Stimulated activated naive B cell treated with anti-CD40 and anti-IgM and Interleukin-4, amounts not matched to agents 10 μg/mL and 1 μg/mL and 100 μg/mL, for 72 hours (primary cell): ENCODE data around the gene FOXP1.

Experiments
- ATAC-seq, 2 donors: fragments of 150-1000 bp; cut with Tn5 transposase; replicated peaks; 2 replicates each; pipeline ENCODE4 v1.10.0; 2021; ENCODE audit warnings: moderate library complexity in 1 of 2
- DNase-seq: peaks from one replicate; pipeline ENCODE4 v3.0.0; 2021
- H3K27ac Mint-ChIP-seq: one replicate; pipeline ENCODE4 v1.8.0; 2022; ENCODE audit warnings: mild to moderate bottlenecking, mixed read lengths
- H3K27me3 Mint-ChIP-seq, 2 donors: one replicate each; pipeline ENCODE4 v1.8.0; 2022; ENCODE audit warnings: mixed read lengths in 2 of 2
- H3K36me3 Mint-ChIP-seq, 2 donors: one replicate each; pipeline ENCODE4 v1.8.0; 2022; ENCODE audit warnings: mixed read lengths in 2 of 2, mild to moderate bottlenecking in 1 of 2
- H3K4me1 Mint-ChIP-seq, 2 donors: one replicate each; pipeline ENCODE4 v1.8.0; 2022; ENCODE audit warnings: mixed read lengths in 2 of 2, mild to moderate bottlenecking in 1 of 2
- H3K4me3 Mint-ChIP-seq, 2 donors: one replicate each; pipeline ENCODE4 v1.8.0; 2022; ENCODE audit warnings: mild to moderate bottlenecking in 2 of 2, mixed read lengths in 2 of 2, moderate library complexity in 1 of 2
- H3K9me3 Mint-ChIP-seq, 2 donors: one replicate each; pipeline ENCODE4 v1.8.0; 2022; ENCODE audit warnings: mixed read lengths in 2 of 2, mild to moderate bottlenecking in 1 of 2

Gene FOXP1

DNA sequence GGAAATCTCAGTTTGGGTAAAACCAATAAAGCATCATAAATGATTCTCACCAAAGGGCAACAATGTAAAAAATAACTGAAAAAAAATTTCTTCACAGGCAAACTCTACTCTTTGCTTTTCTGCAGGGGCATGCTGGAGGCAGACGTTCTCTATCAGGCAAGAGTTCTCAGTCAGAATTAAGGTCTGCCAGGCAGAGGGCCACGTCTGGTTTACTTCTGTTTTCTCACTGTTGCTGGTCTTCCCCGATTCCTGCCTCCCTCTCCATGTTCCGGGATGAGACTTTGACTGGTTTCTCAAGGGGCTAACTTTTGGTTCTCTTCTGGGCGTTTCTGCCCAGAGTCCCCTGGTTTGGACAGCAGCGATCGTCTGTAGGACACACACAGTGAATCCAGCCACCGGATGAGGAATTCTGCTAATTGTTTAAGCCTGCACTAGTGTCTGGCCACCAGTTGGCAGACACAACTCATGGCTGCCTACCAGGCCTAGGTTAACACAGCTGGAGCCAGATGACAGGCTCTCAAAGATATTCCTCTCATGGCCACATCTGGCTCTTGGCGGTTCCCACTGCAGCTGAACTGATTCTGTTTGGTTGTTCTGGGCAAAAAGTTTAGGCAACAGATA lies 273.1 kb downstream of the FOXP1 start:
- Mint-ChIP-seq H3K4me3 (peak overlapping the region; percentile 41 to 51), H3K9me3 (no peaks in the 10 kb centered on the region), H3K36me3 (peaks cover 3 to 12% of the 10 kb centered on the region in 2 donors), H3K27me3 (no peaks in the 10 kb centered on the region), H3K27ac (peak overlapping the region; percentile 78), H3K4me1 (peaks cover 33 to 68% of the 10 kb centered on the region in 2 donors)
- ATAC-seq (peak; percentile 42 to 57), DNase-seq (no peak)

DNA sequence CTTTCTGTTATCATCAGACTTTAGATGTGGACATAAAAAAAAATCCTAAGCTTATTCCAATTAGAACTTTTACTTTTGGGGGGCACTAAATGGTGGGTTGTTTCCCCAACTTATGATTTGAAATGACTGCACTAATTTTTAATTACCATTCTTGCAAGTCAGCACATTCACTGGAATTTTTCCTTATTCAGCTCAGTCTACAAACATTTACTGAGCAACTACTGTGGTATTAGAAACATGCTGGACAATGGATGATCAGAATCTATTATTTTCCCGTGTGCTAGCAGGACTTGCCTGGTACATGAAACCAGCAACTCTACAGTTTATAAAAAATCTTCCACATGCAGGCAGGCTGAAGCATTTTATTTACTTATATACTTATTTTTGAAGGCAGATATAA lies 273.6 kb downstream of the FOXP1 start:
- peaks cover 8 to 18% of the 10 kb centered on the region in 2 donors for H3K36me3 Mint-ChIP-seq
- ATAC-seq (no peak), DNase-seq (no peak)
- H3K4me3 Mint-ChIP-seq = peak overlapping the region in 1 of 2 donors; percentile 16
- H3K27ac Mint-ChIP-seq = no peak overlapping the region
- peaks cover 33 to 68% of the 10 kb centered on the region in 2 donors for H3K4me1 Mint-ChIP-seq
- no peaks in the 10 kb centered on the region for H3K9me3 Mint-ChIP-seq
- H3K27me3 Mint-ChIP-seq = no peaks in the 10 kb centered on the region

DNA sequence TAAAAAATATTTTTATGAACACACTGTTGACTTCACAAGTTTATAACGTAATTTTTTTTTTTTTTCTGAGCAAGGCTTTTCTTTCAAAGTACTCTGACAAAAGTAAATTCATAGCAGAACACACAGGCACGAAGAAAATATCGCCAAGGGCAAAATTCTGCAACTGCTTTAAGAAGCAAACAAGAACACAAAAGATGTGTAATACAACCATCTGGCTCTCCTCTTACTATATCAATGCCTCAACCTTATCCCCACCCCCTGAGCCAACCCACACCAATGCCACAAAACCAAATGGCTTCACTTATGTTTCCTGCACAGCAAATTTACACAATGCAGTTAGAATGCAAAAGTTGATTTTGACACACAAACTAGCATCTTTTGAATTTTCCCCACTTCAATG lies 274.2 kb downstream of the FOXP1 start:
- H3K4me1 Mint-ChIP-seq = peaks cover 33 to 68% of the 10 kb centered on the region in 2 donors
- no peaks in the 10 kb centered on the region for H3K9me3 Mint-ChIP-seq
- ATAC-seq = no peak
- H3K27me3 Mint-ChIP-seq = no peaks in the 10 kb centered on the region
- H3K27ac Mint-ChIP-seq = no peak overlapping the region
- H3K36me3 Mint-ChIP-seq = peaks cover 10 to 20% of the 10 kb centered on the region in 2 donors
- DNase-seq = no peak
- H3K4me3 Mint-ChIP-seq = peak overlapping the region in 1 of 2 donors; percentile 16

DNA sequence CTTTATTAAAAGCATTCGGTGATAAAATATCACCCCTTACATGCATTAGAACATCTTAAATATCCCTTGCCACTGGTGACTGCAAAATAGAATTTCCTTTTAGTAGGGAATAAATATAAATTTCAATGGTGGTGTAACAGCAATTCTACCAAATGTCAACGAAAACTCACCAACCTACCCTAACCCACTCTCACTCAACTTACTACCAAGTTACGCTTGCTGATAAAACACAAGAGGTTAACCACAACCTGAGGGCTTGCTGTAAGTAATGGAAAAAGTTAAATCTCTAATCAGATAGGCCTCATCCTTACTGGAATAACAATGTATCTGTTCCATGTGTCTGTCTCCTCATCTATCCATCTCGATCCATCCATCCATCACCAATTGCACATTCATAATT lies 274.7 kb downstream of the FOXP1 start:
- no peak overlapping the region for H3K27ac Mint-ChIP-seq
- H3K9me3 Mint-ChIP-seq = no peaks in the 10 kb centered on the region
- DNase-seq = no peak
- H3K4me3 Mint-ChIP-seq = no peak overlapping the region
- H3K4me1 Mint-ChIP-seq = peaks cover 38 to 73% of the 10 kb centered on the region in 2 donors
- peaks cover 11 to 24% of the 10 kb centered on the region in 2 donors for H3K36me3 Mint-ChIP-seq
- no peak for ATAC-seq
- no peaks in the 10 kb centered on the region for H3K27me3 Mint-ChIP-seq

DNA sequence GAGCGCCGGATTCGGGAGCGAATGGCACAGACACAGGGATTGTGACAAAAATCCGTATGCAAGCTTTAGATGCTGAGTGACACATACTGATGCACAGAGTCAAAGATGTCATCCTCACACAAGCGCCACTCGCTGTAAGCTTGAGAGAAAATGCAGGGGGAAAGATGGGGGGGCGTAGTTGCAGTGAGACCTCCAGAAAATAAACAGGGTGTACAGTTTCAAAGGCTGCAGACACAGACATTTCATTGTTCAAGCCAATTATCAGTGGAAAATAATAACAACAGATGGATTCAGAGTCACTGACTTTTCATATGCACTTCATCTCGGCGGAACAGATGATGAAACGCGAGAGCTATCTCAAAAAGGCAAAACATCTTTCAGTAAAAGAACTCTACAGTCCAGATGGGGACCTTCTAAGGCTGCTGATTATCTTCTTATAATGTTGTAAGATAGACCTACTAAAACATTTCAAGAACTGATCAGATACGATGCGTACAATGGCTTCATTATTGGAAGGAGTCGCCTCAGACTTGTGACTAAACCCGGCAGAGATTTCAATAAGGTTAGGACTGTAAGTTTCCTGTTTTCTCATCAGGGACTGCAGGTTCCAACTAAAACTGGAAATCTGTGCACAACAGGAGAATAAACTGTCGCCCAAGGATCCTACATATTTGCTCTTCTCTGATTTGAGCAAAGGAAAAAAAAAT lies 275.4 kb downstream of the FOXP1 start:
- Mint-ChIP-seq H3K27me3 (no peaks in the 10 kb centered on the region), H3K27ac (peak overlapping the region; percentile 59), H3K9me3 (no peaks in the 10 kb centered on the region), H3K36me3 (peaks cover 13 to 29% of the 10 kb centered on the region in 2 donors), H3K4me3 (no peak overlapping the region), H3K4me1 (peaks cover 42 to 79% of the 10 kb centered on the region in 2 donors)
- DNase-seq (no peak), ATAC-seq (no peak)

DNA sequence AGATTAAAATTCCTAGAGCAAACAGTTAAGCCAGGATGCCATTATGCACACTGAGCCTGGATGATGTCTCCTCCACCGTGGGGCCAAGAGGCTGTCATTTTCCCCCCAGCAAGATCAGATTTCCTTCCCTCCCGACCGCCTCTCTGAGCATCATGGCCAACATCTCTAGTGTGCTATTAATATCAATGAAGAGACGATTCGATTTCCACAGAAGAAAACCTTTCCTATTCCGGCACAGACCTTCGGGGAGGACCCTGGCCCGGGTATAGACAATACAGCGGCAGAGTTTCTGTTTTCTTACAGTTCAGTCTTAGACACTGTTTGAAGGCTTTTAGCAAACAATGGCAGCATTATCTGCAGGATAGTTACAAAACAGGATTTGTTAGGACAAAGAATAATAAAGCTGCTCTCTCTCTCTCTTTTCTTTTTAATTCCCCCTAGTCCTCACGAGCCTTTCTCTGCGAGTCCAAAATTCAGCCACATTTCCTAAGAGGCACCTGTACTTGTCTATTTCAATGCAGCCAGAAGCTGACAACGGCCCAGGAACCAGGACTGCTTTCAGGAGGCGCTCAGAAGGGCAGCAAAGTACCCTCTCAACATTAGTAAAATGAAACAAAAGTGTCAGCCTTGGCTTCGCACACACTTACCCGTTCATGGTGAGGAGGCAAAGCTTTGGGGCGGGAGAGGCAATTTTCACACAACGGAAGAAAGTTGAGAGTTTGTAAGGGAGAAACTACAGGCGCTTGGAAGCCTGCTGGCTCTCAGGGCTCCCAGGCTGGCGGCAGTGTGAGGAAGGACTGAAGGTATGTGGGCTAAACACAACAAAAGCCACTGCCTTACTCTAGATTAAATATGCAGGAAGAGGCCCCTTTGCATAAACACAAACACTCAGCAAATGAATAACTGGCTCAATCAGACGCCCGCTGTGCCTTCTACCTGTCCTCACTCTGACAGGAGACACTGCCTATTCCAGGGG lies 278.0 kb downstream of the FOXP1 start:
- ATAC-seq (peak; percentile 33 to 34), DNase-seq (peak; percentile 11)
- Mint-ChIP-seq H3K27me3 (no peaks in the 10 kb centered on the region), H3K4me1 (peaks cover 38 to 81% of the 10 kb centered on the region in 2 donors), H3K4me3 (peak overlapping the region; percentile 94 to 95), H3K36me3 (peaks cover 12 to 22% of the 10 kb centered on the region in 2 donors), H3K9me3 (no peaks in the 10 kb centered on the region), H3K27ac (peak overlapping the region; percentile 98)

DNA sequence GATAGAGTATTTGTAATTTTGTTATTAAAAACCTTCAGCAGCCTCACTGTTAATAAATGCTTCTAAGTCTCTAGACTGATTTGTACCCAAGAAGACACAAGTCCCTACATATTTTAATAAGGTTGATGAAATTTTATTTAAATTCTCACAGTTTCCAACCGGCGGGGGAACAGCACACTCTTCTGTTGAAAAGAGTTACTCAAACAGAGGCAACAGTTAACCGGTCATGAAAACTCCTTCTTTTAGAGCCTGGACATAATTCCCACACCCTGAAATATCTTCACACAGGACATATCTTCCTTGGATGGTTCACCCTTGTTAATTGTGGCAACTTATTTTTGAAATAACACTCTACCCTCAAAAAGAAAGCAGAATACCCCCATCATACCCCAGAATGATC lies 278.8 kb downstream of the FOXP1 start:
- H3K36me3 Mint-ChIP-seq = peaks cover 12 to 26% of the 10 kb centered on the region in 2 donors
- no peaks in the 10 kb centered on the region for H3K27me3 Mint-ChIP-seq
- peak overlapping the region; percentile 98 for H3K27ac Mint-ChIP-seq
- ATAC-seq (peak; percentile 15 to 19), DNase-seq (no peak)
- H3K4me3 Mint-ChIP-seq = peak overlapping the region; percentile 94 to 95
- peaks cover 42 to 81% of the 10 kb centered on the region in 2 donors for H3K4me1 Mint-ChIP-seq
- H3K9me3 Mint-ChIP-seq = no peaks in the 10 kb centered on the region

DNA sequence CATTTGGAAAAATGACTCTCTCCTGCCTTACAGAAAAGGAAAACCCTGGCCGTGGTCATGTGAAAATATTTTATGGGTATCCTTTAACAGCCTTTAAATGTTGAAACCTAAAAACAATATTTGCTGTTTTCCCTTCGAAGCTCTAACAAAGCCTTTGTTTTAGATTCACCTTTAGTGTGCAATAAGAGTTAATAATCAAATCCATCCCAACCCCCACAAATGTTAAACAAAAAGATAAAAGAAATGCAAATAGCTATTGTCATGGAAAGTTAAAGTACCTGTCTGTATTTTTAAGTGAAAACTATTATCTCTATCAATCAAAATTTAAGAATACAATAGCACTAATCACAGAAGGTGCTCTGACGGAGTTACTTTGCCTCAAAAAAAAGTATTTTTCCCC lies 279.3 kb downstream of the FOXP1 start:
- Mint-ChIP-seq H3K4me3 (peak overlapping the region; percentile 94 to 95), H3K27me3 (no peaks in the 10 kb centered on the region), H3K9me3 (no peaks in the 10 kb centered on the region), H3K4me1 (peaks cover 40 to 79% of the 10 kb centered on the region in 2 donors), H3K27ac (peak overlapping the region; percentile 98), H3K36me3 (peaks cover 12 to 28% of the 10 kb centered on the region in 2 donors)
- no peak for DNase-seq
- no peak for ATAC-seq

DNA sequence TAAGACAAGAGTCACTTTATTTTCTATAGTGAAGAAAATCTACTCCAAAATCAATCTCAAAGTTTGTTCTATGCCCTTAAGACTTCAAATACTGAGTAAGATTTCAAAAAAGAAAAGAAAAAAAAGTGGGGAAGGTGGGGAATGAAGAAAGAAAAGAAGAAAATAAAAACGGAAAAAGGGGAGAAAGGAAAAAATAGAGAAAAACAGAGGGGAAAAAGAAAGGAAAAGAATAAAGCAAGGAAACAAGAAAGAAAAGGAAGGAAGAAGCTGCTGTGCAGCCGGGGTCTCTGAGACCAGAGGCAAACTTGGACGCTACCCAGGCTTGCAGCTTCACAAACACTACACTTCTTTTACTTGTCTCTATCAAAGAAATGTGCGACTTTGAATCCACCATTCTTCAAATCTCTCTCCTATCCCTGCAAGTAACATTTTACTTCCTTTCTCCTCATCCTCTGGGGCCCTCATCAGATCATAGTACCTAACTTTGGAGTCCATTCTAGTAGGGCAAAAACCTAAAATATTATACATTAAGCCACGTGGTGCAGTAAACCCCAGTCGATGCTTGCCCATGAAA lies 279.8 kb downstream of the FOXP1 start:
- Mint-ChIP-seq H3K9me3 (no peaks in the 10 kb centered on the region), H3K4me1 (peaks cover 40 to 74% of the 10 kb centered on the region in 2 donors), H3K4me3 (peak overlapping the region; percentile 94 to 95), H3K36me3 (peaks cover 13 to 29% of the 10 kb centered on the region in 2 donors), H3K27me3 (no peaks in the 10 kb centered on the region), H3K27ac (peak overlapping the region; percentile 98)
- ATAC-seq (no peak), DNase-seq (no peak)

DNA sequence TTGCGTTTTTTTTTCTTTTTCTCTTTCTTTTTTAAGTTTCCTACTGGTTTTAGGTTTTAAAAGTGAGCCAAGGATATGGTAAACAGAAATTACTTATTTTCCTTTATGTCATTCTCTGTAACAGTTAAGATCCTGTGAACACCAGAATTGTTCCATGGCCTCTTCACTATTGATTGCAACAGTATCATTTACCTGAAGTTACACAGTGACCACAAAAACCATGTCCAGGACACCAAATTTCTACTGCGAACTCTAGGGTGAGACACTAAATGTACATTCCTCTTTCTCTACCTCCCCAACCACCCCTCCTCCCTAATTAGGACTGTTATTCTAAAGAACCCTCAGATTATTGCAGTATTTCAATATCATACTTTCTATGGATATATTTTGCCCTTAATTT lies 280.9 kb downstream of the FOXP1 start:
- ATAC-seq (no peak), DNase-seq (no peak)
- Mint-ChIP-seq H3K27me3 (no peaks in the 10 kb centered on the region), H3K4me1 (peaks cover 32 to 71% of the 10 kb centered on the region in 2 donors), H3K4me3 (peak overlapping the region; percentile 94 to 95), H3K27ac (peak overlapping the region; percentile 98), H3K9me3 (no peaks in the 10 kb centered on the region), H3K36me3 (peaks cover 22 to 33% of the 10 kb centered on the region in 2 donors)

DNA sequence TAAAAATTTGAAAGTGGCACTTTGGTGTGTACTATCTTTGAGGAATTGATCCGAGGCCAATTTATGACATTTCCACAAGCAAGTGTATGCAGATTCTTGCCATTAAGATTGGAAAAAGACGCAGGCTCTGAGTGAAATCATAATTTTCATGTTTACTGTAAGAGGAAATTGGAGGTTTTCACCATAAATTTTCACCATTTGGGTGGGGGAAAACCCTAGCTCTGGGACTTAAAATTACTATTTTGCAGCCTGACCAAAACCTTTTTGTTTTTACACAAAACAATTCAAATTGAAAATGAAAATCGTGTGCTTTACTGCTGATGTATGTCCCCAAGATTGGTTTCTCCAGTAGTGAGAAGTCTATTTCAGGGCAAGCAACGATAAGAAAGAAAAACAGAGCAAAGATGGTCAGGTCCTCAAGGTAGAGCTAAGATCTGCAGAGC lies 282.6 kb downstream of the FOXP1 start:
- ATAC-seq = peak; percentile 72 to 75
- peak overlapping the region; percentile 65 to 72 for H3K4me3 Mint-ChIP-seq

DNA sequence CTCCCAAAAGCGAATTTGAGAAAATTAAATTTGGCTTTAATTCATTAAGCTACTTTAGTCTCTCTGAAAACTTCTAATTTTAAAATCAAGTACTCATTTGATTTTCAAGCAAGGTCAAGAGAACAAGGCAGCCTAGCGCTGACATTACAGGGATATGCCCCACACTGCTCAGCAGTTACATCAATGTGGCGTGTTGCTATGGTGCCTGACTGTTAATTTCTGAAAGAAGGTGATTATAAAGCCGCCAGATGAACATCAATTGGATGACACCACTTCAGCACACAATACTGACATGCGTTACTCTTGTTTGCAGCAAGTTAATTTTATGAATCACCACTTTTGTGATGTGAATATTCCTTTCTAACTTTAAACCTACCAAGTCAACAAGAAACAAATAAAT lies 284.4 kb downstream of the FOXP1 start:
- H3K36me3 Mint-ChIP-seq = peaks cover 31 to 45% of the 10 kb centered on the region in 2 donors
- H3K27me3 Mint-ChIP-seq = no peaks in the 10 kb centered on the region
- no peak overlapping the region for H3K4me3 Mint-ChIP-seq
- no peak overlapping the region for H3K27ac Mint-ChIP-seq
- DNase-seq (no peak), ATAC-seq (no peak)
- peaks cover 33 to 70% of the 10 kb centered on the region in 2 donors for H3K4me1 Mint-ChIP-seq
- peaks cover 0 to 2% of the 10 kb centered on the region in 2 donors for H3K9me3 Mint-ChIP-seq

More for the DNA sequence above, 282.6 kb downstream of the FOXP1 start:
- Mint-ChIP-seq H3K36me3 (peaks cover 31 to 45% of the 10 kb centered on the region in 2 donors), H3K27me3 (no peaks in the 10 kb centered on the region), H3K4me1 (peaks cover 37 to 74% of the 10 kb centered on the region in 2 donors), H3K9me3 (peaks cover 0 to 2% of the 10 kb centered on the region in 2 donors), H3K27ac (peak overlapping the region; percentile 81)
- DNase-seq = peak; percentile 61

DNA sequence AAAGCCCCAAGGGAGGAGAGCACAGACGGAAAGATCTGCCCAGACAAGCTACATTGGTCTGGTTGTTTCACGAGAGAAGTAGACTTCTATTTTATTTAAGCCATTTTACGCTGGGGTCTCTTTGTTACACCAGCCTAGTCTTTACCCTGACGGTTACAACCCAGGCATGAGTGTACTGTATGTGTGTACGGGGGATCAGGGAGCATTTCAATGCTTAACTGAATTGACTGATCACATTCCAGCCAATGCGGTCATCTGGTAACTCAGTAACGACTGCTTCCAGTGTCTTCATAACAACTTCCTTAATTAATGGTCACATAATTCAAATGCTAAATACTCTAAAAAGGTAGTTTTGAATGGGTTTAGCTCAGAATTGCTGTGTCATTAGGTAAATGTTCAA lies 288.6 kb downstream of the FOXP1 start:
- no peak overlapping the region for H3K4me3 Mint-ChIP-seq

More for the DNA sequence above, 288.6 kb downstream of the FOXP1 start:
- H3K4me1 Mint-ChIP-seq = peaks cover 21 to 50% of the 10 kb centered on the region in 2 donors
- DNase-seq (no peak), ATAC-seq (no peak)
- no peaks in the 10 kb centered on the region for H3K27me3 Mint-ChIP-seq
- peaks cover 39 to 50% of the 10 kb centered on the region in 2 donors for H3K36me3 Mint-ChIP-seq
- peaks cover 0 to 2% of the 10 kb centered on the region in 2 donors for H3K9me3 Mint-ChIP-seq
- peak overlapping the region; percentile 47 for H3K27ac Mint-ChIP-seq
